HG02885 (cell line): ENCODE measurements around the gene SLC6A13.
"Not testable (repeated sequence)": the region's sequence is repeated elsewhere in the genome, so short reads cannot be mapped to it uniquely, and the experiment has no call there.

Experiments used
- ATAC-seq: cut with Tn5 transposase; IDR thresholded peaks from one replicate; pipeline ENCODE4 v1.9.1; 2021; ENCODE audit warnings: mild to moderate bottlenecking; ENCODE audit not compliant: unreplicated experiment, poor library complexity

The SLC6A13 gene

DNA sequence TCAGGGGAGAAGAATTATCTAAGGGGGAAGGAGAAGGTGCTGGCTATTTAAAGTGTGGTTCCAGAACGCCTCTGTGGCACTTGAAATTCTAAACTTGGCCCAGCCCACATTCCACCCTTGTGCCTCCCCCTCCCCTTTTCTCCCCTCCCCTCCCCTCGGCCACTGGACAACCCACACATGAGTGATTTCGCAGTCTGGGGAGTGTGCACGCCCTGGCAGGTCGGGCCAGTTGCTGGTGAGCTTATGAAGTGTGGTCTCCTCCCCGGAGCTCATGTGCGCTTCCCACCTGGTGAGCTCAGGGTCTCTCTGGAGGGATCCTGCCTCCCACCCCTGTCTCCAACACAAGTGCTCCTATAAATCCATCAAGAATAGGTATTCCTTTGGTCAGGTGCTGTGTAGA, at the start of gene SLC6A13:
Gene SLC6A13 (minus strand): TSS at position 20 of the 400 bp plus-strand sequence. CDS start 2,784 bp downstream, outside the sequence.
- no peak for ATAC-seq

DNA sequence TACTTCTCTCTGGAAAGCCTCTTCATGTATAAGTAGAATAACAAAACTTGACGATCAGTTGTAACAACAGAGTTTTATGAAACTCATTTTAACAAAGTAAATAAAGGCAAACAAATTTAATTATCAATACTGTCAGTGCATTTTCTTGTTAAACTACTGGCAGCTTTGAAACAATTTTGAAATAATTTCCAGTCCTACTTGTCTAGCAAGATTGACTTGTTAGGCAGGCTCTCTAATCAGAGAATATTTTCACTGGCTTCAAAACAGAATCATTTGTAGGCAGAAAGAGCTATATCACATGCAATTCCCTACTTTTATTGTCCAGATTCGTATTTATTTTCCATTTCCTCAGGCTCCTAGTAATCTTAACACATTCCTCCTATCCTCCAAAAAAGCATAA, 45.9 kb upstream of the SLC6A13 start:
- ATAC-seq, result no peak

DNA sequence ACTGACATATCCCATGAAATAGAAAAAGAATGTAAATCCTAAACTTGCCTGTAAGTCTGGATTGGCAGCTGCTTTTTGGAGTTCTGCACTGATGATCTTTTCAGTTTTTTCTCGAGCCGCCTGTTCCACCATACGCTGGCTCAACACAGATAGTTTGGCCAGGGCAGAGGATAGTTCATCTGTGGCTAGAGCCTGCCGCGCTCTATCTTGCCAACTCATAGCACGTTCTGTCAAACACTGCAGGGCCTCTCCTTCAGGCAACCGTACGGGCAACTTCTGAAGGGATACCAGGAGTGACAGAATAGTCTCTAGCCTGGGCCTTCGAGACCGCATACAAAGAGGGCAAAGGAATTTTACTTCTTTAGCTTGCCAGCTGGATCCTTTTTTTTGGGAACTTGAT, 44.8 kb upstream of the SLC6A13 start:
- ATAC-seq, result no peak

DNA sequence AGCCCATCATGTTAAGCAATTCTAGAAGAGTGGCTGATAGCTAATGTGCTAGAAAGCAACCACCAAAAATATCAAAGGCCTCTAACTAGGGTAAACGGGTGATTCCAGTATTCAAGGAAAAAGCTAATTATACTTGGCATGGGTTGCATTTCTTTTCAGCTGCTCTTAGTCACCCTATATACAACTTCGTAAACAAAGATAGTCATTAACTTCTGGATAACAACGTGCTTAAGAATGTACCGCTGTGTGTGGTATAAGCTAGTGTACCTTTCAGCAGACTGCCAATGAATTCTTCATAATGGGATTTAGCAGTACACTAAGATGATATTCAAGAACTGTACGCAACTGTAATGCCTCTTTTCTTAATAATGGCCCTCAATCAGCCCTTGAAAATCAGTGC, 42.2 kb upstream of the SLC6A13 start:
- ATAC-seq, result no peak

DNA sequence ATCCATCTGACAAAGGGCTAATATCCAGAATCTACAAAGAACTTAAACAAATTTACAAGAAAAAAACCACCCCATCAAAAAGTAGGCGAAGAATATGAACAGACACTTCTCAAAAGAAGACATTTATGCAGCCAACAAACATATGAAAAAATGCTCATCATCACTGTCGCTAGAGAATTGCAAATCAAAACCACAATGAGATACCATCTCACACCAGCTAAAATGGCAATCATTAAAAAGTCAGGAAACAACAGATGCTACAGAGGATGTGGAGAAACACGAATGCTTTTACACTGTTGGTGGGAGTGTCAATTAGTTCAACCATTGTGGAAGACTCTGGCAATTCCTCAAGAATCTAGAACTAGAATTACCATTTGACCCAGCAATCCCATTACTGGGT, 40.1 kb upstream of the SLC6A13 start:
- ATAC-seq, result not testable (repeated sequence)

DNA sequence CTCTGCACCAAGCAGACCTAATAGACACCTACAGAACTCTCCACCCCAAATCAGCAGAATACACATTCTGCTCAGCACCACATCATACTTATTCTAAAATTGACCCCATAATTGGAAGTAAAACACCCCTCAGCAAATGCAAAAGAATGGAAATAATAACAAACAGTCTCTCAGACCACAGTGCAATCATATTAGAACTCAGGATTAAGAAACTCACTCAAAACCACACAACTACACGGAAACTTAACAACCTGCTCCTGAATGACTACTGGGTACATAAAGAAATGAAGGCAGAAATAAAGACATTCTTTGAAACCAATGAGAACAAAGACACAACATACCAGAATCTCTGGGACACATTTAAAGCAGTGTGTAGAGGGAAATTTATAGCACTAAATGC, 37.5 kb upstream of the SLC6A13 start:
- ATAC-seq, result not testable (repeated sequence)

DNA sequence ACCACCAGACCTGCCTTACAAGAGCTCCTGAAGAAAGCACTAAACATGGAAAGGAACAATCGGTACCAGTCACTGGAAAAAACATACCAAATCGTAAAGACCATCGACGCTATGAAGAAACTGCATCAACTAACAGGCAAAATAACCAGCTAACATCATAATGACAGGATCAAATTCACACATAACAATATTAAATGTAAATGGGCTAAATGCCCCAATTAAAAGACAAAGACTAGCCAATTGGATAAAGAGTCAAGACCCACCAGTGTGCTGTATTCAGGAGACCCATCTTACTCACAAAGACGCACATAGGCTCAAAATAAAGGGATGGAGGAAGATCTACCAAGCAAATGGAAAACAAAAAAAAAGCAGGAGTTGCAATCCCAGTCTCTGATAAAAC, 36.9 kb upstream of the SLC6A13 start:
- not testable (repeated sequence) for ATAC-seq

DNA sequence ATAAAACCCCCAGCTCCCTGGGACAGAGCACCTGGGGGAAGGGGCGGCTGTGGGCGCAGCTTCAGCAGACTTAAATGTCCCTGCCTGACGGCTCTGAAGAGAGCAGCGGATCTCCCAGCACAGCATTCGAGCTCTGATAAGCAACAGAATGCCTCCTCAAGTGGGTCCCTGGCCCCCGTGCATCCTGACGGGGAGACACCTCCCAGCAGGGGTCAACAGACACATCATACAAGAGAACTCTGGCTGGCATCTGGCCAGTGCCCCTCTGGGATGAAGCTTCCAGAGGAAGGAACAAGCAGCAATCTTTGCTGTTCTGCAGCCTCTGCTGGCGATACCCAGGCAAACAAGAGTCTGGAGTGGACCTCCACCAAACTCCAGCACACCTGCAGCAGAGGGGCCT, 35.4 kb upstream of the SLC6A13 start:
- not testable (repeated sequence) for ATAC-seq

DNA sequence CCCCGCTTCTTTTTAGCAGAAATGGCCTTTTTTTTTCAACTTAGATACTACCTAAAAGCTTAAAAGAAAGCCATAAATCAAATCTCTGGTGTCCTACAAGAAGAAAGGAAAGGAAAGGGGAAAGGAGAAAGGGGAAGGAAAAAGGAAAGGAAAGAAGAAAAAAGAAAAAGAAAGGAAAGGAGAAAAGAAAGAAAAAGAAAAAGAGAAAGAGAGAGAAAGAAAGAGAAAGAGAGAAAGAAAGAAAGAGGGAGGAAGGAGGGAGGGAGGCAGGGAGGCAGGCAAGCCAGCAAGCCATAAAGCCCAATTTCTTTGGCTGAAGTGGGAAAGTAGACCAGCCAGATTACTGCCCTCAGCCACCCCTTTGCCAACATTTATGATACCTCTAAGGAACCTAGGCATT, 32.5 kb upstream of the SLC6A13 start:
- ATAC-seq, result no peak

DNA sequence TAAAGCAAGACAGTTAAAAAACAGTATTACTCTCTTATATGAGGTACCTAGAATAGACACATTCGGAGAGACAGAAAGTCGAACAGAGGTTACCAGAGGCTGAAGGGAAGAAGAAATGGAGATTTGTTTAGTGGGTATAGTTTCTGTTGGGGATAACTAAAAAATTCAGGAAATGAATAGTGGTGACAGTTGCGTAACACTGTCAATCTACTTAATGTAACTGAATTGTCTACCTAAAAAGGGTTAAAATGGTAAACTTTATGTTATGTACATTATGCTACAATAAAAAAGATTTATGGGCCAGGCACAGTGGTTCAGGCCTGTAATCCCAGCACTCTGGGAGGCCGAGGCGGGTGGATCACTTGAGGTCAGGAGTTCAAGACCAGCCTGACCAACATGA, 30.6 kb upstream of the SLC6A13 start:
- ATAC-seq, result no peak

DNA sequence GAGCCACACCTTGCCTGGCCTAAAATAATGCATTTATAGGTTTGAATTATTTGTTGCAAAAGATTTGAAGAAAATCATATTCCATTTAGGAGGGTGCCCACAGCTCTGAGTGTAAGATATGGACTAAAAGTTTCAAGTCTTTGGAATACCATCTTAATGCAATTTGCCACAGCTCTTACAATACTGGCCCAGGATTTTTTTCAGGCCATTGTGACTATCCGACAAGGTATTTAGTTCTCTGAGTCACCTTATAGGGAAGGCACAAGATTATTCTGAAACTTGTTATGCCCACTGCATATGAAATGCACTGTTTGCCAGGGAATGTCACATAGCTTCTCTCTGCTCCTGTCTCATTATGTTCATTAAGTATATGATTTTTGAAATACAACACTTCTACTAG, 29.6 kb upstream of the SLC6A13 start:
- ATAC-seq, result no peak

DNA sequence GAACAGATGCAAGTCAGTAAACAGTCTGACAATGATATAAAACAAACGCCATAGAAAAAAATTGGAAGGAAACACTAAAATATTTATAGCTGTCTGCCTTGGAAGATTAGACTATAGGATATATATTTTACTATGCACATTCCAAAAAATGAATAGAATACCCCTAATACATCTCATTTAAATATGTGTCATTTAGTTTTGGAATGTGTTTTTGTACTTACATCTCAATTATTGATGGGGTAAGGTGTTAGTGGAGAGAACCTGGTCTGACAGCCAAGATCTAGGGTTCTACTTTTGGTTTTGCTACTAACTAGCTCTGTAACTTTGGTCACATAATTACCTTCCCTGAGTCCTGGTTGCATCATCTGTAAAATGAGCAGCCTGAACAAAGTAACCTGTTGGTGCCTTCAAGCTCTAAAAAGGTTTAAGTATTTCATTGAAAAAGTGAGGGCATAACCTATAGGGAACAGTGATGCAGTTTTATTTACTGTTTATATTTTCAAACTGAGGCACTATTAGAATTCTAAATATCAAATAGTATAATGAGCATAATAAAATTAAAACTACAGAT, 28.6 kb upstream of the SLC6A13 start:
- no peak for ATAC-seq

DNA sequence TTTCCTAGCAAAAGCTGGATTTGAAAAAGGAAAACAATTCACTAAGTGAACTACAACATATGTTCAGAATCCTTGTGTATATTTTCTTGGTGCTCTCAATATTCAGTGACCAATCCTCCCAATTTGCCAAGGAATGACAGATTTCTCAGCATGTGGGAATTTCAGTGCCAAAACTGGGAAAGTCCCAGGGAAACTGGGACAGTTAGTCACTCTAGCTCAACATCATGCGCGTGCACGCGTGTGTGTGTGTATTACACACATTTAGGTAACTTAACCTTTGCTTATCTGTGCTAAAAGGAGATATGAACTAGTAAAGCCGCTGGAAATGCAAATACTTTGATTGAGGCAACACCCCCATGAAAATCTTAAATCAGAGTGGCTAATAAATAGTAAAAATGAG, 26.1 kb upstream of the SLC6A13 start:
- no peak for ATAC-seq

DNA sequence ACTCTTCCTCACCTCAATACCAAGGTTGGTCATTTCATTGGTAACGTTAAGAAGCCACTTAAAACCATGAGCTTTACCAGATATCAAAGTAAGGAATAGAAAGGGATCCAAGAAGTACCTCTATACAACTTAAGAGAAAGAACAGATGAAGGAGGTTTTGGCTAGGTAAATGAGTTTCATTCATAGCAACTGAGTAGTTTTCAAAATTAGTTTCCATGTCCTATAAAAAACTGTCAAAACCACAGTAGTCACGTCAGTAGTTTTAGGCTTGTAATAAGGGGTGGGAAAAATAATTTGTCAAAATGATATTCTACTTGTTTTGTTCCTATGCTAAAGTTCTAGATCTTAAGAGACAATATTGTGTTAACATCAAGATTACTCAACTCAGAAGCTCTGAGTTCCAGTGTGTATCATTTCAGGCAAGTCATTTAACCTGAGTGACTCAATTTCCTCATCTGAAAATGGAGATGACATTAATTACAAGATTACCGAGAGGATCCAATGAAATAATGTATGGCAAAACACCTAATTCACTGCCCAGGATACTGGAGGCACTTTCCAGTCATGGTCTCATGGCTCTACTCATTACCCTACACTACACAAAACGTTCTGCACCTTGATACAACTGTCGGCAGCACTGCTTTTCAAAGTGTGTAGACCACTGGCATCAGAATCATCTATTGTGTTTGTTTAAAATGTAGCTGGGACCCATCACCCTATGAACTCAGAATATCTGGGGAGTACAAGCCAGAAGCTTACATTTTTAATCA, 24.1 kb upstream of the SLC6A13 start:
- no peak for ATAC-seq

DNA sequence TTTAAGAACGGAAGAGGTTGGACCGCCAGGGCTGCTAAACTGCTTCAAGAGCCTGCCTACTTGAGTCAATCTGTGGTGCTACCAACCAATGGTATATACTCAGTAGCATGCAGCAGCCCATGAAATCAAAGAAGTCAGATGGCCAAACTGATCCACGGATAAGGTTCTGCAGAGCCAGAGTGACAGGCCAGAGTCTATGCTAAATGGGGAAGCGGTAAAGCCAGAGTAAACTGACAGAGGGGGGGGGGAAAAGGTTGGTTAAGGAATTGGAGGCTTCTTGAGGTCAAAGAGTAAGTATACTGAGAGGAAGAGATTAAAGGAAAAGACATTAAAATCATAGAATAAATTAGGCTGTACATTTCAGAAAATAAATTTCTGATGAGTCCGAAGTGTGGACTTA, 15.4 kb upstream of the SLC6A13 start:
- no peak for ATAC-seq

DNA sequence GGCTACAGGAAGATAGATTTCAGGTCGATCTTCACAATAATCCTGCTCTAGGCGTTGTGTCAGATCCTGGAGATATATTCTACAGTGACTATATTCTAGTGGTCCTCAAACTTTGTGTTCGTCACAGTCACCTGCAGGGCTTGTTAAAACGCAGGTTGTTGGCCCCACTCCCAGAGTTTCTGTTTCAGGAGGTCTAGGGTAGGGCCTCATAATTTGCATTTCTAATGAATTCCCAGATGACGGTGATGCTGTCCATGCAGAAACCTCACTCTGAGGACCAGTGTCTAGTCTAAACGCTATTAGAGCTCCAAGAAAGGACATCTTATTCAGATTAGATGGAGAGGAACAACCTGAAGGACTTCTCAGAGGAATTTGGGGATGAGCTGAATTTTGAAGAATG, 13.2 kb upstream of the SLC6A13 start:
- ATAC-seq, result no peak

DNA sequence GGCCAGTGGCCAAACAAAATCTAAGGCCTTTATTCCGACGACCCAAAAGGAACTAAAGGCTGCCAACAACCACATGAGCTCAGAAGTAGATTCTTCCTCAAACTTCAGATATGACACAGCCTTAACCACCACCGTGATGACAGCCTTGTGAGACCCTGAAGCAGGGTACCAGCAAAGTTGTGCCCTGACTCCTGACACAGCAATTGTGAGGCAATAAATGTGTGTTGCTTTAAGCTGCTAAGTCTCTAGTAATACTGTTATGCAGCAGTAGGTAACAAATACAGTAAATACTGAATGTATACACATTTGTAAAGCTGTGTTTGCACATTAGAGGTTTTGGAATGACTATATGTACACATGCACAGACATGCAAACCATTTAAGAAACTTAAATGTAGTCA, 10.7 kb upstream of the SLC6A13 start:
- ATAC-seq, result no peak

DNA sequence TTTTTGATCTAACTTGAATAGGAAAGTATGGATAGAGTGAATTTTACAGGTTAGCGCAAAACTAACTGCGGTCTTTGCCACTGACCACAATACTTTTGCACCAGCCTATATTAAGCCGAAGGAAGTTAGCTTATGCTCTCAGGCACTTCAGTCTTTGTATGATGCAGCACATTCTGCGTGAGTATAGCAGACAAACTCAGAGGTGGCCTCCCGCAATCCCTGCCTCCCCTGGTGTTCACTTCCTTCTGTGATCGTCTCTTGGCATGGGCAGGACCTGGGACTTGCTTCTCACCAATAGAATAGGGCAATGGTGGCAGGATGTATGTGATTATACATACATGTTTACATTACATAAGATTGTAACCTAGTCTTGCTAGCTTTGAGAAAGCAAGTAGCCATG, 10.3 kb upstream of the SLC6A13 start:
- no peak for ATAC-seq

DNA sequence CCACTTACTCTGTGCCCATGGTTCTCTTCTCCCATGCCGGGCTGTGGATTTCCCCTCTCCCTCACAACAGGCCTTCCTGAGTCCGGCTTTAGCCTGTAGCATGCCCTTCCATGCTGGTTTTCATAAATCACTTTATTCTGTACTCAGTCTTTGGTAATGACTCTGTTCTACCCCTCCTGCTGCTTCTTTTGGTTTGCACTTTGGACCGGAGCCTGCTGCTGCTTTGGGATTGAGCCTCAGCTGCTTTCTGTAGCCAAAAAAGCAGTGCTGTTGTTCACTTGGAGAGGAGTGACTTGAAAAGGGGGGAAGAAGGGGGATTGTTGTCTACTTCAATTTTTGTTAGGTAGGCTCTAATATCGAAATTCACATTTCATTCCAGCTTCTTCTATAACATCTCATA, 8.5 kb upstream of the SLC6A13 start:
- ATAC-seq, result no peak

DNA sequence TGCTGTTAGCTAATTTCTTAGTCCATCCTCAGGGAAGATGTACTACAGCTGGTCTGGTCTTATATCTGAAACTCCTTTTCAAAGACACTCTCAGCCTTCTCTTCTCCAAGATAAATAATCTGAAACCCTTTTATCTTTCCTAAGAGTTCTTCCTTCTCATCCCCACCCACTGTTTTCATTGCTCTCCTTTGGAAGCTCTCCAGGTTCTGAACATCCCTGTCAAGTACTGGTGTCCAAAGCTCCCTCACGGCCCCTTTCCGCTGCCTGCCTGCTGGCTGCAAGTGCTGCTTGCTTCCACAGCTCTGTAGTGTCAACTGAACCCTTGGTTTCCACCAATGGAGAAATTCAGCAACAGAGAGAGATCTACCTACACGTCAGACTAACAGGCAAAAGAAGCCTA, 6.6 kb upstream of the SLC6A13 start:
- ATAC-seq, result no peak

DNA sequence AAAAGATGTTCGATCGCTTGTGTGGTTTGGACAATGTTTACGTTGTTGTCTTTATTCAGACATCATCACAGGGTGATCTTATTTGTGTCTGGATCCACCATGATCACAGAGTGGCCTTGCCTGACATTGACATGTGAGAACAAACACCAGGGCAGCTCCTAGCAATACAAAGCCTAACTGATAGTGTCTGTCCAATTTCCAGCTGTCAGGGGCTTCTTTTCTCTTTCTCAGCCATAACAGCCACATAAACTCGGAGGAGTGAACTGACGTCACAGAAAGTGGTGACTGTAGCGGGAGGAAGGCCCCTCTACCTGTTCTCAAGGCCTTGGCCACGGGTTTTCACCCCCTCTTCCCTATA, 5.8 kb upstream of the SLC6A13 start:
- no peak for ATAC-seq
